Epithelial cell of proximal tubule (primary cell): ENCODE measurements around the gene ACIN1. TPM values are rescaled to one million over a fixed set of nuclear protein-coding genes. Genes with fewer than 3 reads are reported as not detected.

ENCODE experiments used
- DNase-seq: peaks from one replicate; pipeline ENCODE4 v3.0.0-alpha.2; 2011; ENCODE audit warnings: low read depth
- H3K4me3 ChIP-seq: 2 replicates; pipeline ENCODE4 v1.5.1; 2011; ENCODE audit warnings: low read depth, mild to moderate bottlenecking, low read length
- CTCF ChIP-seq: conservative IDR thresholded peaks from 2 replicates; pipeline ENCODE4 v1.5.1; 2012; ENCODE audit warnings: low read depth, mild to moderate bottlenecking, low read length
- total RNA-seq: library from RNA; depleted of rRNA; stranded (reverse); fragments of >200 nt; gene quantifications from 2 replicates; pipeline ENCODE4 v1.2.3, GENCODE V29; 2015

The ACIN1 gene
- total RNA-seq, 1 donor from 2014 or later: 84.1 TPM

- DNase-seq: no peak
- H3K4me3 ChIP-seq: no peak within 1 kb of the TSS
- no peak for TF ChIP-seq CTCF
Measured at GRCh38 chr14:23104591-23105347, 9.8 kb upstream of the ACIN1 start, which contains the start of gene CIROP. Gene CIROP (minus strand): TSS chr14:23104989. CDS start chr14:23104920, 69 bp downstream.

GRCh38 chr14:23104070-23104590, 9.2 kb upstream of the ACIN1 start:
- no peak for TF ChIP-seq CTCF
- no peak overlapping the region for H3K4me3 ChIP-seq
- no peak for DNase-seq

- no peak for DNase-seq
- no peak for TF ChIP-seq CTCF
- no peak overlapping the region for H3K4me3 ChIP-seq
Measured at GRCh38 chr14:23103581-23103980, 8.6 kb upstream of the ACIN1 start.

- no peak overlapping the region for H3K4me3 ChIP-seq
- no peak for TF ChIP-seq CTCF
- no peak for DNase-seq
Measured at GRCh38 chr14:23102801-23103200, 7.9 kb upstream of the ACIN1 start.

GRCh38 chr14:23101986-23102625, 7.2 kb upstream of the ACIN1 start:
- DNase-seq: no peak
- no peak for TF ChIP-seq CTCF

GRCh38 chr14:23101213-23101970, 6.5 kb upstream of the ACIN1 start:
- DNase-seq: no peak
- no peak overlapping the region for H3K4me3 ChIP-seq
- TF ChIP-seq CTCF: no peak

More at GRCh38 chr14:23101986-23102625, 7.2 kb upstream of the ACIN1 start:
- H3K4me3 ChIP-seq: no peak overlapping the region
